Hematopoietic multipotent progenitor cell treated with erythropoietin and hydrocortisone succinate and interleukin-3 and kit ligand, for 8 days (in vitro differentiated cells): ENCODE results near the gene PCBP3.
A peak's percentile ranks its signal among the peaks of the same experiment; 100 is the strongest.

ENCODE experiments used
- DNase-seq: peaks from one replicate; pipeline ENCODE4 v3.0.0-alpha.2; 2015

PCBP3 gene

DNA sequence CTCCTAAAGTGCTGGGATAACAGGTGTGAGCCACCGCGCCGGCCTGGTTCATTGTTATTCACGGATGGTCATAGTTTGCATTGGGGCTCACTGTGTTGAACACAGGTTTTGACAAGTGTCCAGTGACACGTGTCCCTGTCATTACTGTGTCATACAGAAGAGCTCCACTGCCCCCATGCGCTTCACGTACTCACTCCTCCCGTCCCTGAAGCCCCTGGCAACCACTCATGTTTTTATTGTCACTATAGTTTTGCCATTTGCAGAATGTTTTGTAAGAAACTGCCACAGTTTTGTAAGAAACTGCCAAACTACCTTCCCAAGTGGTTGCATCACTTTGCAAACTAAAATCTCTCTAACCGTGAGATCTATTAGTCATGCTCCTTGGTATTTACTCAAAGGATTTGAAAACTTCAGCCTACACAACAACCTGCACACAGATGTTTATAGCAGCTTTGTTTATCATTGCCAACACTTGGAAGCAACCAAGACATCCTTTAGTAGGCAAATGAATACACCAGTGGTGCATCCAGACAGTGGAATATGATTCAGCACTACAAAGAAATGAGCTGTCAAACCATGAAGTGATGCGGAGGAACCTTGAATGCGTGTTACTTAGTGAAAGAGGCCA is 174.9 kb downstream of the PCBP3 start:
- DNase-seq = no peak

DNA sequence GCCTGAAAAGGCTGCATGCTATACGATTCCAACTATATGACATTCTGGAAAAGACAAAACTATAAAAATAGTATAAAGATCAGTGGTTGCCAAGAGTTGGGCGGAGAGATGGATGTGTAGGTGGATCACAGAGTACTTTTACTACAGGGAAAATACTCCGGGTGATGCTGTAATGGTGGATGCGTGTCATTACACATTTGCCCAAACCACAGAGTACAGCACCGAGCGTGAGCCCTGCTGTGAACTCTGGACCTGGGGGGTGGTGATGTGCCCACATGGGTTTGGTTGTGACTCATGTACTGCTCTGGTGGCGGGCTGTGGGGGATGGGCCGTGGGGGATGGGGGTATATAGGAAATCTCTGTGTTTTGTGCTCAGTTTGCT is 175.4 kb downstream of the PCBP3 start:
- no peak for DNase-seq

GRCh38 chr21:45819478-45820170 is 176.1 kb downstream of the PCBP3 start:
- no peak for DNase-seq

DNA sequence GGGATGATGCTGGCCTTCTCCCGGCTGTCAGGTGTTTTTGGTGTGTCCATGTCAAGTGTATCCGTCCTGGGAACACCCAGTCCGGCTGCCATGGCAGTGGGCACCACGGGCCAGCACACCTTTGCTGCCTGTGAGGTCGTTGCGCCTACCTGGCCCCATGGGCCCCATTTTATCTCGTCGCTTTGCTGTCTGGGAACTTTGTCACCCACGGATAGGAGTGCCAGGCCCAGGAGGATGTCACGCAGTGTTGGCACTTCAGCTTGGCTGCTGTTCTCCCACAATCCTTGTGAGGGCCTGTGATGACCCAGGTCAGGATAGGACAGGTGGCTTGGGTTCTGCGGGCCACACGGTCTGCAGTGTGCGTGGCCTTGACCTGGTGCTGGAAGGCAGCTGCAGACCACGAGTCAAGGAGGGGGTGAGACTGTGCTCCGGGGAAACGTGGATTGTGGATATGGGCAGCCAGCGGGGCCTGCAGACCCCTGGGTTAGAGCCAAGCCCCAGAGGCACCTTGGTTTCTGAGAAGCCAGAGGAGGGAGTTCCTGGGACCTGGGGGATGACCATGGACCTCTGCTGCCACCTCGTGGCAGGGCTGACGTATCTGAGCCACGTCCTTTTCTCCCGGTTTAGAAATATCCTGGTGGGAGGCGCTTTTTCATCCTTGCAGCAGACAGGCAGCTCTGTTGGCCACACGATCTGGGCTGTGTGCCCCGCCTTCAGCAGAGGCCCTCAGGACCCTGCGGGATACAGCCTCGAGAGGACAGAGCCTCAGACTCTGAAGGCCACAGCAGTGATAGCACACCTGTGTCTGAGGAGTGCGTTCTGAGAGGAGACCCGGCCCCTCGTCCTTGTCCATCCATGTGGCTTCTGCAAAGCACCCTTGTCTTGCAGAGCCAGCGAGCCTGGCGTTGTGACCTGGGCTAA is 176.9 kb downstream of the PCBP3 start:
- peak; percentile 75 for DNase-seq

DNA sequence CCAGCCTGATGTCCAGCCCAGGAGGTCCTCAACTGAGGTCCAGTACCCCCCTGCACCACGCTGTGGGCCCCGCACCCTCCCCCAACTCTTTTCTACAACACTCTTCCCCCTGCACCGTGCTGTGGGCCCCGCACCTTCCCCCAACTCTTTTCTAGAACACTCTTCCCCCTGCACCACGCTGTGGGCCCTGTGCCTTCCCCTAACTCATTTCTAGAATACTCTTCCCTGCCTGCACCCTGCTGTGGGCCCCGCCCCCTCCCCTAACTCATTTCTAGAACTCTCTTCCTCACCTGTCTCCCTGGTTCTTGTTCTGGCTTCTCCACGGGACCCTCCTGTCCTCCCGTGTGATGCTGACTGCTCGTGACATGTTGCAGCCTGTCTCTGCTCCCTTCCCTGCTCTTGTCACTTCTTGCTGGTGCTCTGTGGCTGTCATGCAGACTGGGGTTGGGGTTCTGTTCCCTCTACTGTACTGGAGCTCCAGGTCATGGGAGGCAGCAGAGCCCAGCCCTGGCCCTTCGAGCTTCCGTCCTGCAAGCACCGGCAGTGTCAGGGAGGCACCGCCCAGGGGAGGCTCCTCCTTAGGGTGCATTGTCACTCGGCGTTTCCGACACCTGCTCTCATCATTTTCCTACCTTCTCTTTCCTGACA is 177.9 kb downstream of the PCBP3 start:
- no peak for DNase-seq

- no peak for DNase-seq
These were observed 178.5 kb downstream of the PCBP3 start for GRCh38 chr21:45821998-45822397.

- DNase-seq = no peak
These were observed 179.0 kb downstream of the PCBP3 start for GRCh38 chr21:45822429-45823099.

DNA sequence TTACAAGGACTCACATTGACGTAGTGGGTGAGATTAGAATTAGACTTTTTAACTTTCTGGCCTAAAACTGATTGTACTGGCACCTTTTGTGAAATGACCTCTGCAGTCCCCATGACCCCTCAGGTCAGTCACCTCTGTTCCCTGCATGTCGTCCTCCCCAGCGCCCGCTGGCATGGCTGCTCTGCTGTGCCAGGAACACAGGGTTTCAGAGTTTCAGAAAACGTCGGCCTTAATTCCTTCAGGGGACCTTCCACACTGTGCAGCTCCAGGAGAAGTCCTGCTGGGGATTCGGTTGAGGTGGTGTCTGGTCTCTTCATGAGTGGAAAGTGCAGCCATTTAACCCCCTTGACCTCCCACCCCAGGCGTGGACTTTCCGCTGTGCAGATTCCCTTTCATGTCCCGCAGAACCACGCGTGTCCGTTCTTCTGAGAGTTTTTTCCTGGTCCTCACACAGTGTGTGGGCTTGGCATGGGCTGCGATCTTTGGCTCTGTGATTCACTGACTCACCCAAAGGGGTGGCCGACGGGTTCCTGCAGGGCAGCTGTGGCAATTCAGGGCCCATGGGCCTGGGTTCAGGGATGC is 179.7 kb downstream of the PCBP3 start:
- DNase-seq = no peak

DNA sequence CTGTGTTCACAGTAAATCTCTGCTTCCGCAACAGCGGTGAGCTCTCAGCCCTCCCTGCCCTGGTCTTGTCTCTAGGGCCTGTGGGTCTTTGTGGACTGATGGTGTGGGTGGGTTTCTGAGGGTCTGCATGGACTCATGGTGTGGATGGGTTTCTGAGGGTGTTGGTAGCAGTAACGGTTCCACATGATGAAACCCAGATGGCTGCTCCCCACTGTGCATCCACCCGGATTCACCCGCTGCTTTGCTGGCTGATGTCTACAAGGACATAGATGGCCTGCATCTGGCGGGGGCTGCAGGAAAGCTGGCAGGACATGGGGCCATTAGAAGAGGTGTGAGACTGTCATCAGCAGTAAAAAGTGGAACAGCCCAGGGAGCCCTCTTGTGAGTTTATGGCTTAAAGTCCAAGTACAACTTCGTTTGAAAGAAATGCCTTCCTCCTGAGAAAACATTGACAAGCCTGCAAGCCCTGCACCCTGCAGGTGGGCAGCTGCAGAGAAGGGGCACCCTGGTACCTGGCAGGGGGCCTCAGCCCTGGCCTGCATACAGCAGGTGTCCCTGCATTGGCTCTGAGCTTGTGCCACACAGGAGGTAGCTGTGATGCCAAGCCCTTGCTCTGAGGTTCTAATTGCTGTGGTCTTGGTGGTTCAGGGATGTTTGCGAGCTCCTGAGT is 181.2 kb downstream of the PCBP3 start:
- no peak for DNase-seq

- DNase-seq = no peak
These were observed 181.7 kb downstream of the PCBP3 start for GRCh38 chr21:45825219-45825618.

DNA sequence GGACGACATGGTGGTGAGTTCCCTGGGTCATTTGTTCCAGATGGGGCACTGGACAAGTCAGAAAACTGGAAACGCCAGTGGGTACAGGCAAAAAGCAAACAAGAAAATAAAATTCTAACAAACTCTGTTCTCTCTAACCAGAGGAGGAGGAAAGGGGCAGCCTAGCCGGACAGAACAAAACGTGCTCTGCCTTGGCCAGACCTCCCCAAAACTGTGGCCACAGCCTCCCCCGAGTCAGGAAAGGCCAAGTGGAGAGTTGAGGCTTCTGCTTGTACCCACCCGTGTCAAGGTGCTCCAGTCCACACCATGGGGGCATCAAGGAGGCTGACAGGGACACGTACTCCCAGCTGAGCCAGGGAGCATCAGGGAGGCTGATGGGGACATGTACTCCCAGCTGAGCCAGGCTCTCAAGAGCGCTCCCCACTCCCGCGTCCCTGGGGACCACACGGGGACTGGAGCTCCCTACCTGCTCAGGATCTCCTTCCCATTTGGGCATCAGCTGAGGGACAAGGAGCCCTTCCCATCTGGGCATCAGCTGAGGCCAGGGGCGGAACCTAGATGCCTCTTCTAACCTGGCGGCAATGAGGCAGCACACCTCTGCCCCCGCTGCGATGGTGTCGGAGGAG is 183.3 kb downstream of the PCBP3 start:
- DNase-seq = no peak

DNA sequence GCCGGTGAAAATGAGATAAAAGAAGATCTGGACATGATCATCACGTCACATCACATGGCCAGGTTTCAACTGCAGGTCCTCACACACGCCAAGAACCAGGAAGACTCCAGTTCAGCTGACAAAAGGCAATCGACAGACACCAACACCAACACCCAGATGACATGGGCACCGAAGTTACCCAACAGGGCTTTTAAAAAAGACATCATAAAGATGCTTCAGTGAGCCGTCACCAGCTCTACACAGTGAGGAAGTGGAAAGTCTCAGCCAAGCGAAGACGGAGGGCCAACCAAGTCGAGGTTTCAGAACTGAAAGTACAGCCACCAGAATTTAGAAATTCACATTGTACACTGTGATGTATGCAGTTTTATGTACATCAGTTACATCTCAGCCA is 183.8 kb downstream of the PCBP3 start:
- no peak for DNase-seq

DNA sequence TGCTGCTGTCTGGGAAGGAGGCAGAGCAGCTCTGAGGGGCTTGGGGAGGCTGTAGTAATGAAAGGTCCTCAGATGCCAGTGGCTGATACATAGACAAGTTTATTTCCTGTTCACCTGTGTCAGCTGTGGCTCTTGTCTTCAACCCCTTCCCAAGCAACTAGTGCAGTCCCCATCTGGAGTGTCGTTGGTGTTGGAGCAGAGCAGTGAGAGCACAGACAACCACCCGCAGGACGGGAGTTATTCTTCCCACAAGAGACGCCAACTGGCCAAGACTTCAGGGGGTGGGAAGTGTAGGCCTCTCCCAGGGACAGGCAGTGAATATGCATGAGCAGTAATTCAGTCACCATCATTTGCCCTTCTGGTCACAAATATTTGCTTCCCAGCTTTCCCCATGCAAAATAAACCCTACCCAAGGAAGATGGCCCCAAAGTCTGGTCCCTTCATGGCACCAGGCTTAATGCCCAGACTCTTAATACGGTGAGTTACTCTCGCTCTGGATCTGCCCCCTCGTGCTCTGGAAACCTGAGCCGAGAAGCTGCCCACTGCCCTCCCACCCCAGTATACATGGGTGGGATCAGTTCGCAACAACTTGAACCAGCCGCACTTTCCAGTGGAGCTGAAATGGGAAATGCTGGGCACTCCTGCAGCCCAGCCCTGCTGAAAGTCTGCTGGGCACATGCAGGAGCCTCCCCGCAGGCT is 184.5 kb downstream of the PCBP3 start:
- DNase-seq = no peak

- DNase-seq = no peak
These were observed 185.3 kb downstream of the PCBP3 start for GRCh38 chr21:45828580-45829570.

GRCh38 chr21:45829668-45830067 is 186.1 kb downstream of the PCBP3 start:
- no peak for DNase-seq

DNA sequence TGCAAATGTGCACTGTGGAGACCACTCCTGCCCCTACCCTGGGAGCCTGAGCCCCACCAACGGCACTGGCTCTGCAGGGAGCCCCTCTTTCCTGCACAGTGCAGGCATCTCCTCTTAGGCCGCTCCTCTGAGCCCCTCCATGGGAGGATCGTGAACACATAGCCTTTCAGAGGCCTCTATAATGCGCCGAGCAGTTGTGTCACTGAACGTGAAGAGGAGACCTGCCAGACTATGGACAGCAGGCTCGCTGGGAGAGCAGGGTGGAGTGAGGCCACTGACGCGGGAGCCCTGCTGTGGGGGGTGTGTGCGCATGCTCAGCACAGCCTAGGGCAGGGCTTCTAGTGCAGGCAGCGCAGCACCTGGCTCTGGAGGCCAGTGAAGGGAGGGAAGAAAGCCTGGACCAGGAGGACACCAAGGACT is 186.7 kb downstream of the PCBP3 start:
- no peak for DNase-seq

DNA sequence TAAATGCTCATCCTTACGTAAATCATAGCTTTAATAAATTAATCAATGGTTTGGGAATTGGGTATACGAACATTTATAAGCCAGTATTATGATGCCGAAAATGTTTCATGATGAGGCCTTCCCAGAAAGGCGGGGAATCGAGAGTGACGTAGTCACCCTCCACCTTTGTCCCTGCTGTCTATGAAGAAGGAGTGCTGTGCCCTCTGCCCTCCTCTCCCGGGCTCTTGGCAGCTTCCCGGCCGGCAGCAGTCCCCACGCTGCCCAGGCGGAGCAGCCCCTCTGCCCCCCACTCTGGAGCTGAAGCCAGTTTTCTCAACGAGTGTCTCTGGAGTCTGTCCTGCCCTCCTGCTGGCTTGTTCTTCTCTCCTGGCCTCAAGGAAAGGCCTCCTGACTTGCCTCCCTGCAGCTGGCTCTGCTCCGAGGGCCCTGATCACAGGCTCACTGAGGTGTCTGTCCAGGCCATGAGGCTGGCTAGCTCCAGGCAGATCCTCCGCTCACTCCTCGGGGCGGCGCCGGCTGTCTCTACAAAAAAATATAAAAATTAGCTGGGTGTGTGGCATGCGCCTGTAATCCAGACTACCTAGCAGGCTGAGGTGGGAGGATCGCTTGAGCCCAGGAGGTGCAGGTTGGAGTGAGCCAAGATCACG is 187.3 kb downstream of the PCBP3 start:
- no peak for DNase-seq

GRCh38 chr21:45831991-45832740 is 188.6 kb downstream of the PCBP3 start:
- DNase-seq = no peak
